DMS79 treated with DMSO at 0.1 percent for 48 hours (cell line): ENCODE results near the gene DMRTC2.

Experiments used
- DNase-seq: peaks from one replicate; lab custom pipeline; 2025; lab: John Stamatoyannopoulos, UW

The DMRTC2 gene

DNA sequence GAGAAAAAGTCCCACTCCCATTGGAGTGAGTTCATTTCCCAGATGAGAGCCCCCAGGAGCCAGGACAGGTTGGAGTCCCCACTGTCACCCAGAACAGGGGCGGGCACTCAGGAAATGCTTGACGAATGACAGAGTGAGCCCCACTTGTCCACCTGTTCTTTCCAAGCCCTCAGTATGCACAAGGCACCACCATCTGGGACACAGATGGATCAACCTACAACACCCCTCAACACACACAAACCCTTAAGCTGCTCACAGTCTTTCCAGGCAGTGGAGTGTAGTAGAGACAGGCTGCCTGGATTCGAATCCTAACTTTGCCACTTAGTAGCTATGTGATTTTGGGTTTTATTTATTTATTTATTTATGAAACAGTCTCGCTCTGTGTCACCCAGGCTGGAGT, 46.1 kb downstream of the DMRTC2 start:
- no peak for DNase-seq

DNA sequence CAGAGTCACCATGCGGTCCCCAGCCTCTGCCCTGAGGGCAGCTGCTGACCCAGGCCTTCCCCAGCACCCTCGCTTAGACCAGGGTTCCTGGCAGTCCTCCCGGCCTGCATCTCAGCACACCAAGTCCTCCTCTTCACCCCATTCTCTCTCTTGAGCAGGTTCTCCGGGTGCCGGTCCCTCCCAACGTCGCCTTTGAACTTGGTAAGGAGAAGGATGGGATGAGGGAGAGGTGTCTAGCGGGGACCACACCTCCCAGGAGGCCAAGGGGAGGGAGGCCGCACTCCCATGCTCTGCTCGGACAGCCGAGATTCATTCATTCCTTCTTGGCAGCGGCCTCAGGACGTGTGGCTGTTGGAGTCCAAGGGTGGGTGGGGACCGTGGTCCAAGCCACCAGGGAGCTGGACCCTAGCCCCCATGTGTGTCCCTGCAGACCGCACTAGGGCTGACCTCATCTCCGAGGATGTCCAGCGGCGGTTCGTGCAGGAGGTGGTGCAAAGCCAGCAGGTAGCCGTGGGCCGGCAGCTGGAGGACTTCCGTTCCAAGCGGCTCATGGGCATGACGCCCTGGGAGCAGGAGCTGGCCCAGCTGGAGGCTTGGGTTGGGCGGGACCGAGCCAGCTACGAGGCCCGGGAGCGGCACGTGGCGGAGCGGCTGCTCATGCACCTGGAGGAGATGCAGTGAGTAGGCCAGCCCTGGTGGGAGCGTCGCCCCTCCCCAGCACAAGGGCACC, 47.5 kb downstream of the DMRTC2 start:
- no peak for DNase-seq

DNA sequence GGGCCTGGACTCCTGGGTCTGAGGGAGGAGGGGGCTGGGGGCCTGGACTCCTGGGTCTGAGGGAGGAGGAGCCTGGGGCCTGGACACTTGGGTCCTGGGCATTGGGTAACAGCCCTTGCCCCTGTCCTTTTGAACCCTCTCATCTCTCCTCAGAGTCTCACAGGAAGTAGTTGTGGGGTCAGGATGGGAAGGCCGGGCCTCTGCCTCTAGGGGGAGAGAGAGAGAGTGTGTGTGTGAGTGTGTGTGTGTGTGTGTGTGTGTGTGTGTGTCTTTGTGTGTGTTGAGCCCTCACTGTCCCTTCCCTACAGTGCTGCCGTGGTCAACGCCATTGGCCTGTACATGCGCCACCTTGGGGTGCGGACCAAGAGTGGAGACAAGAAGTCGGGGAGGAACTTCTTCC, 49.1 kb downstream of the DMRTC2 start:
- DNase-seq = no peak

DNA sequence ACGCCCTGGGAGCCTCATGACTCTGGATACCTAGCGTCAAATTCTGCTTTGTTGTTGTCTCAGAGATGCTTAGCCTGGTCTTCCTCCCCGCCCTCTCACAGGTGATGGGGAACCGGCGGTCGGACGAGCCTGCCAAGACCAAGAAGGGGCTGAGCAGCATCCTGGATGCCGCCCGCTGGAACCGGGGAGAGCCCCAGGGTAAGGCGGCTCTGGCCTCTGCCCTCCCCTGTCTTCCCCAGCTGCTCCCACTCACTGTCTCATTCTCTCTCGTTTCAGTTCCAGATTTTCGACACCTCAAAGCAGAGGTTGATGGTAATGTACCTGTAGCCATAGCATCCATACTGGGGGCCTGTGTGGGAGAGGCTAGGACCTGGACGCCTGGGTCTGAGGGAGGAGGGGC, 49.5 kb downstream of the DMRTC2 start:
- DNase-seq = no peak

DNA sequence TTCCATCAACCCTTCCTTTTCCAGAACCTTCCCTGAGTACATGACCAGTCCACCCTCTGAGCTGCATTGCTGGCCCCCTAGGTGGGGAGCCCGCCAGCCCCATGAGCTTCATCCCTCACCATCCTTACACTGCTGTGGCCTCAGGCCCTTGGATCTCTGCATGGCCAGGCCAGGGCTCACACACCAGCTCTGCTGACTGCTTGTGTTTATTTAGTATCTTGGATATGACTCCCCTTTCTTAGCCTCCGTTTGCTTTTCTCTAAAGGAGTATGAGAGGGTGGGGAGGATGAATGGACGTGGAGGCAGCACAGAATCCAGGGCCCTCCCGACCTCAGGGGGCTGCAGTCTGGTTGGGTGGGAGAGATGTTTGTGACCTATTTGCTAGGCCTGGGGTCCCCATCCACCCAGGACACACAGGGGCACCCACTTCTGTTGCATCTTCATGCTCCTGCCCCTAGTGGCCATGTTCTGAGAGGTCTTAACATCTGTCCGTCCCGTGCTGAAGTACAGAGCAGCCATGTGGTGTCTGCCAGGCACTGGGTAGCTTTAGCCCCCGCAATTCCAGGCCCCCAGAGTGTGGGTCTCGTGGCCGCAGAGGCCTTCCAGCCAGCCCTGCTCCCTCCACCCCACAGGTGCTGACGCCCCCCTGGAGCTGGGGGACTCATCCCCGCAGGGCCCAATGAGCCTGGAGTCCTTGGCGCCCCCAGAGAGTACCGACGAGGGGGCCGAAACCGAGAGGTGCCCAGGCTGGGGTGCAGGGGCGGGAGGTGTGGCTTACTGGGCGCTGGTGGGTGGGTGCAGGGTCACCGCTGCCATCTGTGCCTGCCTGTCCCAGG, 51.1 kb downstream of the DMRTC2 start:
- DNase-seq = no peak

DNA sequence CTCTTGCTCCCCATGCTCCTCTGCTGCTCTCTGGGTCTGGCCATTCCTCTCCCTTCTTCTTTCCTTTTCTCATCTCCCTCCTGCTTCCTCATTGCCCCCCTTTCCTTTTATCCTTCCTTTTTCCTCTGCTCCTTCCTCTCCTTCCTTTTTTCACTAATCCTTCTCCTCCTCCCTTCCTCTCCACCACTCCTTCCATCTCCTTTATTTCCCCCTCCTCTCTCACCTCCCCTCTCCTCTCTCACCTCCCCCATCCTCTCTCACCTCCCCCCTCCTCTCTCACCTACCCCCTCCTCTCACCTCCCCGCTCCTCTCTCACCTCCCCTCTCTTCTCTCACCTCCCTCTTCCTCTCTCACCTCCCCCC, 51.7 kb downstream of the DMRTC2 start:
- DNase-seq = no peak

DNA sequence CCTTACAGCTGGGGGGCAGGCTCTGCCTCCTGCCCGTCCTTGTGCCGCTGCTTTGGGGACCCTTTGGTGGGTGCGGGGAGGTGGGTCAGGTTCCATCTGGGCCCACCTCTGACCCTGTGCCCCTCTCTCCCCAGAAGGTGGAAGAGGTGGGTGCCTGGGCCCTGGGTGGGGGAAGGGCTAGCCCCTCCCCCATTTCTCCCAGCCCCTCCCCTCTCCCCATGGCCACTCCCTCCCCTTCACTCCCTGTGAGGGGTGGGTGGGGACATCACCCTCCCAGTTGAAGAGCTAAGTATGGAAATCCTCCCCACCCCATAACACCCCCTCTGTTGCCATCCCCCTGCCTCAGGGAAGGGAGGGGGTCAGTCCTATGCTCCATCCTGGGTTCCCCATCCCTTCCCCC, 52.3 kb downstream of the DMRTC2 start:
- DNase-seq = no peak

DNA sequence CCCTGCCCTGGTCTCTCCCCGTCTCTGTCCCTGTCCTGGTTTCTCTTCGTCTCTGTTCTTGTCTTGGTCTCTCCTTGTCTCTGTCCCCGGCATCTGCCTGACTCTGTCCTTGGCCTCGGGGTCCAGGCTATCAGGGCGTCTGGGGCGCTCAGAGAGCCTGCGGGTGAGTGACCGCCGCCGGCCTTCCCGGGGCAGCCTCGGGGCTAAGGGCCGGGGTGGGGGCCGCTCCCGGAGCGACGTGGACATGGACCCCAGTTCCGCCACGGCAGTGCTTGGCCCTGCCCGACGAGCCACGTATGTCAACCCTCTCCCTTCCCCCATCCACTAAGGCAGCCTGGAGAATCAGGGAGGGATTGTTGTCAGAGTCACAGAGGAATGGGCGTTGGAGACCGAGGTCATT, 53.0 kb downstream of the DMRTC2 start:
- no peak for DNase-seq

DNA sequence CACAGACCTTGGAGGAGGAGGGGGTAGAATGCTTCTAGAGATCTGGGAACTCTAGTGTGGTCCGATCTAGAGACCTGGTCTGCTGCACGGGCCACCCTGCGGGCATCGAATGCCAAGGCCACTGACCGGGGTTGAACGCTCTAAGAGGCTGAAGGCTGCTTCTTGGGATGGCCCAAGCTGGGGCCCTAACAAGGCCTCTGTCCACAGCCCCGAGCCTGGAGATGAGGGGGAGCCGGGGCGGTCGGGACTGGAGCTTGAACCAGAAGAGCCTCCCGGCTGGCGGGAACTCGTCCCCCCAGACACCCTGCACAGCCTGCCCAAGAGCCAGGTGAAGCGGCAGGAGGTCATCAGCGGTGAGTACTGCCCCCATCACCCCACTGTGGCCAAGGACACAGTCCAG, 53.4 kb downstream of the DMRTC2 start:
- no peak for DNase-seq
